GM23338 (cell line): ENCODE measurements around the gene PPP2R2D. TPM values are rescaled to one million over a fixed set of nuclear protein-coding genes. Genes with fewer than 3 reads are reported as not detected.

Experiments used
- ATAC-seq: fragments of 200-7000 bp; cut with Tn5 transposase; 3 replicates; pipeline ENCODE4 v1.9.1; 2020
- DNase-seq: peaks from one replicate; pipeline ENCODE4 v3.0.0-alpha.2; 2015; ENCODE audit warnings: low spot score
- H2AFZ ChIP-seq: fragments of 200-600 bp; sonication (generic); 2 replicates; pipeline ENCODE4 v1.8.0; 2016; ENCODE audit warnings: antibody characterized with exemption, mild to moderate bottlenecking, moderate library complexity
- H3F3A ChIP-seq: fragments of 200-600 bp; sonication (generic); replicated peaks from 2 replicates; pipeline ENCODE4 v1.8.0; 2017; ENCODE audit warnings: antibody characterized with exemption, mixed run types, low read depth
- H3K27ac ChIP-seq: fragments of 200-600 bp; sonication (generic); 2 replicates; pipeline ENCODE4 v1.6.1; 2016; ENCODE audit warnings: low read depth
- H3K27me3 ChIP-seq: fragments of 200-600 bp; sonication (generic); 2 replicates; pipeline ENCODE4 v1.8.0; 2016; ENCODE audit warnings: mild to moderate bottlenecking, mixed run types, moderate library complexity; ENCODE audit not compliant: insufficient read depth
- H3K36me3 ChIP-seq: fragments of 200-600 bp; sonication (generic); 2 replicates; pipeline ENCODE4 v1.8.0; 2016; ENCODE audit warnings: mild to moderate bottlenecking; ENCODE audit not compliant: insufficient read depth
- H3K4me1 ChIP-seq: fragments of 200-600 bp; sonication (generic); 2 replicates; pipeline ENCODE4 v1.8.0; 2016; ENCODE audit warnings: mild to moderate bottlenecking, moderate library complexity; ENCODE audit not compliant: insufficient read depth
- H3K4me2 ChIP-seq: fragments of 200-600 bp; sonication (generic); 2 replicates; pipeline ENCODE4 v1.7.1; 2017; ENCODE audit warnings: mixed run types
- H3K4me3 ChIP-seq: fragments of 200-600 bp; sonication (generic); 2 replicates; pipeline ENCODE4 v1.6.1; 2016; ENCODE audit warnings: mixed run types
- H3K79me2 ChIP-seq: fragments of 200-600 bp; sonication (generic); replicated peaks from 2 replicates; pipeline ENCODE4 v1.8.0; 2017; ENCODE audit warnings: mild to moderate bottlenecking; ENCODE audit not compliant: insufficient read depth
- H3K9me2 ChIP-seq: fragments of 200-600 bp; sonication (generic); 2 replicates; pipeline ENCODE4 v1.8.0; 2017; ENCODE audit not compliant: insufficient read depth
- H4K20me1 ChIP-seq: fragments of 200-600 bp; sonication (generic); replicated peaks from 2 replicates; pipeline ENCODE4 v1.8.0; 2017; ENCODE audit warnings: mild to moderate bottlenecking; ENCODE audit not compliant: insufficient read depth
- H3K27ac Mint-ChIP-seq: 2 replicates; pipeline ENCODE4 v1.8.0; 2020; ENCODE audit warnings: inconsistent platforms, mild to moderate bottlenecking, moderate library complexity, mixed read lengths
- H3K27me3 Mint-ChIP-seq: 3 replicates; pipeline ENCODE4 v1.8.0; 2022; ENCODE audit warnings: low read depth, mild to moderate bottlenecking, moderate library complexity, mixed read lengths, inconsistent platforms; ENCODE audit not compliant: insufficient read depth, poor library complexity
- H3K36me3 Mint-ChIP-seq: 3 replicates; pipeline ENCODE4 v1.8.0; 2021; ENCODE audit warnings: low read depth, mild to moderate bottlenecking, inconsistent platforms, moderate library complexity, mixed read lengths
- H3K4me1 Mint-ChIP-seq: 3 replicates; pipeline ENCODE4 v1.8.0; 2020; ENCODE audit warnings: mild to moderate bottlenecking, inconsistent platforms, mixed read lengths
- H3K4me3 Mint-ChIP-seq: 3 replicates; pipeline ENCODE4 v1.8.0; 2021; ENCODE audit warnings: moderate library complexity, mild to moderate bottlenecking, inconsistent platforms, mixed read lengths
- H3K9me3 Mint-ChIP-seq: 3 replicates; pipeline ENCODE4 v1.8.0; 2020; ENCODE audit warnings: moderate library complexity, mild to moderate bottlenecking, inconsistent platforms, mixed read lengths
- CREB1 ChIP-seq: fragments of 250-450 bp; sonication (Bioruptor Pico); IDR thresholded peaks from 2 replicates; pipeline ENCODE4 v1.5.0; 2020; ENCODE audit warnings: low read depth, mild to moderate bottlenecking, moderate library complexity
- CTCF ChIP-seq, 2 experiments: fragments of 200-600 bp in 1 of 2; sonication (generic) in 1 of 2; conservative IDR thresholded peaks; 2 replicates each; pipeline versions ENCODE4 v1.5.1 to v1.6.1; 2016 to 2017; ENCODE audit warnings: antibody characterized with exemption in 2 of 2, low read depth in 2 of 2, mild to moderate bottlenecking in 2 of 2, moderate library complexity in 1 of 2
- ETS1 ChIP-seq: IDR thresholded peaks from 2 replicates; pipeline ENCODE4 v1.6.1; 2016; ENCODE audit warnings: antibody characterized with exemption
- EZH2 ChIP-seq: fragments of 200-600 bp; sonication (generic); IDR thresholded peaks from one replicate; pipeline ENCODE4 v1.8.0; 2017; ENCODE audit warnings: antibody characterized with exemption, mild to moderate bottlenecking, low read depth; ENCODE audit not compliant: unreplicated experiment
- EZH2phosphoT487 ChIP-seq: fragments of 200-600 bp; sonication (generic); IDR thresholded peaks from one replicate; pipeline ENCODE4 v1.8.1; 2018; ENCODE audit warnings: antibody characterized with exemption; ENCODE audit not compliant: unreplicated experiment
- JUNB ChIP-seq: IDR thresholded peaks from one replicate; pipeline ENCODE4 v1.6.1; 2016; ENCODE audit warnings: antibody characterized with exemption; ENCODE audit not compliant: unreplicated experiment
- NANOG ChIP-seq: IDR thresholded peaks from 2 replicates; pipeline ENCODE4 v1.6.1; 2016; ENCODE audit warnings: antibody characterized with exemption, borderline replicate concordance
- POLR2AphosphoS5 ChIP-seq: IDR thresholded peaks from 2 replicates; pipeline ENCODE4 v1.6.1; 2016; ENCODE audit warnings: antibody characterized with exemption, low read depth
- REST ChIP-seq: IDR thresholded peaks from one replicate; pipeline ENCODE4 v1.6.1; 2018; ENCODE audit warnings: antibody characterized with exemption; ENCODE audit not compliant: unreplicated experiment
- STAT1 ChIP-seq: IDR thresholded peaks from one replicate; pipeline ENCODE4 v1.6.1; 2016; ENCODE audit warnings: antibody characterized with exemption; ENCODE audit not compliant: unreplicated experiment
- ZNF114 ChIP-seq: fragments of 250-450 bp; sonication (Bioruptor Pico); IDR thresholded peaks from 2 replicates; pipeline ENCODE4 v1.5.0; 2020; ENCODE audit warnings: mild to moderate bottlenecking, moderate library complexity
- ZNF331 ChIP-seq: fragments of 250-450 bp; sonication (Bioruptor Pico); IDR thresholded peaks from 2 replicates; pipeline ENCODE4 v1.5.0; 2020; ENCODE audit warnings: low read depth, mild to moderate bottlenecking, moderate library complexity
- ZNF462 ChIP-seq: fragments of 250-450 bp; sonication (Bioruptor Pico); IDR thresholded peaks from 2 replicates; pipeline ENCODE4 v1.5.0; 2020; ENCODE audit warnings: mild to moderate bottlenecking, moderate library complexity
- polyA plus RNA-seq: library from polyadenylated mRNA; unstranded; fragments of >200 nt; fragmentation: Nextera tagmentation; extraction: Ambion mirVana; gene quantifications from 2 replicates; pipeline ENCODE4 v1.2.1, GENCODE V29; 2016
- total RNA-seq: library from RNA; depleted of rRNA; stranded (reverse); fragments of >200 nt; shearing (Covaris generic); gene quantifications from 2 replicates; pipeline ENCODE4 v1.2.3, GENCODE V29; 2014

Gene PPP2R2D
- total and polyA plus RNA-seq, 2 experiments from 2014 or later: 28.8 to 33.7 TPM

GRCh38 chr10:131933696-131934086, 32.9 kb downstream of the PPP2R2D start:
- no peak overlapping the region for H2AFZ ChIP-seq
- ATAC-seq: no peak
- 0 out of 2 replicates have a peak, but pooled peaks cover 3% of the 10 kb centered on the region for H3F3A ChIP-seq
- H3K9me2 ChIP-seq: no peaks in the 10 kb centered on the region
- H3K4me3 Mint-ChIP-seq: no peak overlapping the region
- DNase-seq: no peak
- TF ChIP-seq JUNB: no peak
- TF ChIP-seq EZH2phosphoT487: no peak
- TF ChIP-seq ZNF462 (CRISPR knock-in tag): no peak
- no peak for TF ChIP-seq REST
- no peak for TF ChIP-seq STAT1
- TF ChIP-seq ZNF331: no peak
- TF ChIP-seq CREB1: no peak
- TF ChIP-seq EZH2: no peak
- TF ChIP-seq CTCF (conservative IDR thresholded peaks at IDR 0.05; ENCODE audit: low read depth in 2 of 2): no peak
- no peak for TF ChIP-seq NANOG
- no peak for TF ChIP-seq ZNF114 (CRISPR knock-in tag)
- TF ChIP-seq ETS1: no peak
- no peak for TF ChIP-seq POLR2AphosphoS5
- H3K4me3 ChIP-seq: no peak overlapping the region
- peaks cover 37% of the 10 kb centered on the region for H3K4me1 Mint-ChIP-seq
- H3K9me3 Mint-ChIP-seq: no peaks in the 10 kb centered on the region; the same call in 1 of the 3 replicates
- peaks cover 73% of the 10 kb centered on the region for H4K20me1 ChIP-seq
- no peak overlapping the region for H3K27ac ChIP-seq
- peaks cover 32% of the 10 kb centered on the region for H3K36me3 Mint-ChIP-seq
- no peak overlapping the region for H3K4me2 ChIP-seq
- peaks cover 11% of the 10 kb centered on the region for H3K27me3 Mint-ChIP-seq
- 0 out of 2 replicates have a peak, but pooled peaks cover 5% of the 10 kb centered on the region for H3K36me3 ChIP-seq
- H3K27me3 ChIP-seq: no peaks in the 10 kb centered on the region
- H3K4me1 ChIP-seq: peaks cover 26% of the 10 kb centered on the region
- no peak overlapping the region for H3K27ac Mint-ChIP-seq
- peaks cover 91% of the 10 kb centered on the region for H3K79me2 ChIP-seq
